Ishikawa (cell line): ENCODE results near the gene NEK11.

ENCODE experiments used
- CEBPB ChIP-seq: IDR thresholded peaks from 2 replicates; pipeline ENCODE4 v1.6.1; 2012
- CREB1 ChIP-seq: IDR thresholded peaks from 2 replicates; pipeline ENCODE4 v1.6.1; 2012; ENCODE audit warnings: low read depth
- EGR1 ChIP-seq: IDR thresholded peaks from 2 replicates; pipeline ENCODE4 v1.6.1; 2012
- EP300 ChIP-seq: IDR thresholded peaks from 2 replicates; pipeline ENCODE4 v1.6.1; 2012; ENCODE audit warnings: borderline replicate concordance
- RAD21 ChIP-seq: IDR thresholded peaks from 2 replicates; pipeline ENCODE4 v1.6.1; 2012; ENCODE audit warnings: low read depth
- TAF1 ChIP-seq: IDR thresholded peaks from 2 replicates; pipeline ENCODE4 v1.6.1; 2012; ENCODE audit warnings: low read depth, mild to moderate bottlenecking
- TCF12 ChIP-seq: IDR thresholded peaks from 2 replicates; pipeline ENCODE4 v1.6.1; 2012; ENCODE audit warnings: low read depth
- TEAD4 ChIP-seq: IDR thresholded peaks from 2 replicates; pipeline ENCODE4 v1.6.1; 2012
- USF1 ChIP-seq: IDR thresholded peaks from 2 replicates; pipeline ENCODE4 v1.6.1; 2012
- TF ChIP-seq, protein P1 (sequence below): IDR thresholded peaks from 2 replicates; pipeline ENCODE4 v1.6.1; 2012
- TF ChIP-seq, protein P2 (sequence below): IDR thresholded peaks from 2 replicates; pipeline ENCODE4 v1.6.1; 2012; ENCODE audit warnings: low read depth, mild to moderate bottlenecking

DNA sequence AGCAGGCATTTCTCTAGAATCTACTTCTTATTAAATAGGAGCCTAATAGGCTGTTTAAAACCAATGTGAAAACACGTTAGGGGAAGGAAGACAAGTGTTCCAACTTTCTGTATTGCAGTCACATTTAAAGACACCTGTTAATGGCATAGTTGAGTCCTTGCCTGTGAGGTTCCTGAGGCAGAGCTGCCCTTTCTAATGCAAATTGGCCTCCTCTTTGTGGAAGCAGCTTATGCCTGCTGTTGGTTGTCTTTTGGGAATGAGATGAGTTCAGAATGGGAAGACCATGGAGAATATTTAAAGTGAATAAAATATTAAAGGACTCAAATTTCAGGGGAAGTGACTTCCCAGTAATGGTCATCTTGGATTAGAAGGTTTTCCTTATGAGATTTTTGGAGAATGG, 51.2 kb downstream of the NEK11 start:
- TF ChIP-seq, protein P1, sequence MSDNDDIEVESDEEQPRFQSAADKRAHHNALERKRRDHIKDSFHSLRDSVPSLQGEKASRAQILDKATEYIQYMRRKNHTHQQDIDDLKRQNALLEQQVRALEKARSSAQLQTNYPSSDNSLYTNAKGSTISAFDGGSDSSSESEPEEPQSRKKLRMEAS: no peak
- TF ChIP-seq CEBPB (no peak), RAD21 (no peak), CREB1 (no peak), USF1 (no peak), TEAD4 (no peak), TAF1 (no peak), TCF12 (no peak), EGR1 (no peak), EP300 (no peak)
- TF ChIP-seq, protein P2, sequence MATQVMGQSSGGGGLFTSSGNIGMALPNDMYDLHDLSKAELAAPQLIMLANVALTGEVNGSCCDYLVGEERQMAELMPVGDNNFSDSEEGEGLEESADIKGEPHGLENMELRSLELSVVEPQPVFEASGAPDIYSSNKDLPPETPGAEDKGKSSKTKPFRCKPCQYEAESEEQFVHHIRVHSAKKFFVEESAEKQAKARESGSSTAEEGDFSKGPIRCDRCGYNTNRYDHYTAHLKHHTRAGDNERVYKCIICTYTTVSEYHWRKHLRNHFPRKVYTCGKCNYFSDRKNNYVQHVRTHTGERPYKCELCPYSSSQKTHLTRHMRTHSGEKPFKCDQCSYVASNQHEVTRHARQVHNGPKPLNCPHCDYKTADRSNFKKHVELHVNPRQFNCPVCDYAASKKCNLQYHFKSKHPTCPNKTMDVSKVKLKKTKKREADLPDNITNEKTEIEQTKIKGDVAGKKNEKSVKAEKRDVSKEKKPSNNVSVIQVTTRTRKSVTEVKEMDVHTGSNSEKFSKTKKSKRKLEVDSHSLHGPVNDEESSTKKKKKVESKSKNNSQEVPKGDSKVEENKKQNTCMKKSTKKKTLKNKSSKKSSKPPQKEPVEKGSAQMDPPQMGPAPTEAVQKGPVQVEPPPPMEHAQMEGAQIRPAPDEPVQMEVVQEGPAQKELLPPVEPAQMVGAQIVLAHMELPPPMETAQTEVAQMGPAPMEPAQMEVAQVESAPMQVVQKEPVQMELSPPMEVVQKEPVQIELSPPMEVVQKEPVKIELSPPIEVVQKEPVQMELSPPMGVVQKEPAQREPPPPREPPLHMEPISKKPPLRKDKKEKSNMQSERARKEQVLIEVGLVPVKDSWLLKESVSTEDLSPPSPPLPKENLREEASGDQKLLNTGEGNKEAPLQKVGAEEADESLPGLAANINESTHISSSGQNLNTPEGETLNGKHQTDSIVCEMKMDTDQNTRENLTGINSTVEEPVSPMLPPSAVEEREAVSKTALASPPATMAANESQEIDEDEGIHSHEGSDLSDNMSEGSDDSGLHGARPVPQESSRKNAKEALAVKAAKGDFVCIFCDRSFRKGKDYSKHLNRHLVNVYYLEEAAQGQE: no peak
